HFF-Myc (cell line): ENCODE measurements around the gene MAP3K5.

Source experiments
- DNase-seq: peaks from one replicate; pipeline ENCODE4 v3.0.0-alpha.2; 2011; ENCODE audit warnings: low read depth; ENCODE audit errors: extremely low read depth
- H3K4me3 ChIP-seq: replicated peaks from 2 replicates; pipeline ENCODE4 v1.5.1; 2011; ENCODE audit warnings: low read depth, mild to moderate bottlenecking, control low read depth, low read length
- CTCF ChIP-seq: IDR thresholded peaks from 2 replicates; pipeline ENCODE4 v1.5.1; 2012; ENCODE audit warnings: mild to moderate bottlenecking, low read depth, low read length, control low read depth; ENCODE audit errors: missing control alignments

MAP3K5 gene

DNA sequence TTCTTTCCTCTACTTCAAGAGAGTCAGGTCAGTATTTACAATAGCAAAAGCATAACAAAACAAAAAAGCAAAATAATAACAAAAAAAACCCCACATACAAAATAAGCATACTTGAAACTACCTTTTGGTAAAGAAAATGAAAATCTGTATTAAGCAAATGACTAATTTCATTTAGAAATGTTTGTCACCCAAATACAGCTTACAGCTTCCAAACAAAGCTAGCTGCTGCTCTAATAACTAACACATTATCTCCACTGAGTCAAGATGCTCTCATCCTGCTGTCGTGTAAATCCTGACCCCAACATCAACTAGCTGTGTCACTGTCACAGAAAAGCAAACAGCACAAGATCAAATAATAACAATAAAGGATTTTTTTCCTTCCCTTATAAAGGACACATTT is 263.8 kb downstream of the MAP3K5 start:
- no peak overlapping the region for H3K4me3 ChIP-seq
- no peak for DNase-seq
- TF ChIP-seq CTCF, result no peak

DNA sequence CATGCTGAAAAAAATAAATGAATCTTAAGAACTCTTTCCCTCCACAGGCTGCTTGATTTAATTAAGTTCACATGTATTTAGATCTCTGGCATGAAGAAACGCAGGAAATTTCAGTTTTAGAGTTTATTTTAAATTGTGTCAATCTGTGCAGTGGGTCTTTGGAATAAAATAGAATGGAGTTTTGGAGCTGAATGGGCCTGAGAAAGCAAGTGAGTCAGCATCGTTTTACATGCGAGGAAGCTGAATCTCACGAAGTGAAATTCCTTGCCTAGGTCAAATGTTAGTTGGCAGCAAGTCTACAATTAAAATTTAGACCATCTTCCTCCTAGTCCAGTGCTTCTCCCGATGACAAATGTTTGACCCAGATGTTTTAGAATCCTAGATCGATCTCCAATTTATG is 264.4 kb downstream of the MAP3K5 start:
- no peak for DNase-seq
- TF ChIP-seq CTCF, result no peak
- H3K4me3 ChIP-seq, result no peak overlapping the region

DNA sequence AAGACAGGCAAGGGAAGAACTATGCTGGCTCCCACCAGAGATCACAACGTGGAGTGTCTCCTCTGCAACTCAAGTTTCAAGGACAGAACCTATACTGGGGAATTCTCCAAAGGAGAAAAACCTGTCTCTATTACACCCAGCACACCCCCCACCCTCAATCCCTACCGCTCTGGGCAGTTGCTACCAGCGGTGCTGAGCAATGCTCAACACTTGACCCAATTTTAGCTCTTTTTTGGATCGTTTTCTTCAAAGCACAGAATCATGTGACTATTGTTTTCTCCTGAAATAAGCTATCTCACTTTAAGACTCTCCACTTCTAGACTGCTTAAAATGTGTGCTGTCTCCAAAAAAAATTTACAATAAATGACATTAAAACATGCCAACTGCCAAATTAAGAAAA is 265.3 kb downstream of the MAP3K5 start:
- no peak overlapping the region for H3K4me3 ChIP-seq
- DNase-seq, result no peak
- TF ChIP-seq CTCF, result no peak

GRCh38 chr6:136526196-136526930 is 265.9 kb downstream of the MAP3K5 start:
- peak; percentile 22 for TF ChIP-seq CTCF
- DNase-seq, result no peak
- no peak overlapping the region for H3K4me3 ChIP-seq

DNA sequence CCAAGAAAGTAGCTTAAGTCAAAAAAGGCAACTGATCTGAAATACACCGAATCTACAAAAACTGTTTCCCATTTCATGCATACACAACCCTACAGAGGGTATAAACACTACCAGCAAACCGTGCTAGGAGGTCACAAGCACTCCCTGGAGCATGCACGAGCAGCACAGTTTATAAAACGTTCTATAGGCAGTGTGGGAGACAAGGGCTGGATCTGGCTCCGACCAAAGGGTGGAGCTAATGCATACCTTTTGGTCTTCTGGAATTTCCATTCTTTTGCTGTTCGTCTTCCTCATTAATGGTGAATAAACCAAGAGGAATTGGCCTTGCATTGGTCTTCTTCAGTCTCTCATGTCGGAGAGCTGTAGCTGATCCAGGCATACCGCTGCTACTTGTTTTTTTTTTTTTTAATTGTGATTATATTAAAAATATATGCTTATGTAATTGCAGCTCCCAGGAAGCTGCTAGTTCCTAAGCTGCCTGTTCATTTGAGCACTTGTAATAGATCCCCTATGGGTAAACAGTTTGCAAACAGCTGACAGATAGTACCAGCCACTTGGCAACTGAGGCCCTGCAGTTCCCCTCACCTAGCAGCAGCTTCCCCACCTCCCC is 266.6 kb downstream of the MAP3K5 start:
- no peak for TF ChIP-seq CTCF
- H3K4me3 ChIP-seq, result no peak overlapping the region
- DNase-seq, result no peak

DNA sequence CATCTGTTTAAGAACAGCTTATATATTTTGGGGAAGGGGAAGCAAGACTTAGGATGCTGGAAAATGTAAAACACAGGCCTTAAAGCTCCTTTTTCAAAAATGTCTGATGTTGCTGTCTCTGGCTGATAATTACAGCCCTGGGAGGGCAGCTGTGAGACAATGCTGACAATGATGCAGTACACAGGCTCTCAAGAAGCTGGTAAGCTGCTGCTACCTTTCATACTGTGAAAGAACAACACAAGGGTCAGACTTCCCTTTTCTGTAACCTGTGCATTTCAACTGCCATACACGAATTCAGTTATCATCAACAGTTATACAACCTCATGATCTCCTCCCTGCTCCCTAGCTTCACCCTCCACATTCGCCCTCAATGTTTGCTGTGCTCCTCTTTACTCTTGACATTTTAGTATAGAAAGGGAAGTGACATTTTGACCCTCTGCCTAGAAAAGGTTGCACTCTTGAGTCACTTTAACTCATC is 267.3 kb downstream of the MAP3K5 start:
- H3K4me3 ChIP-seq, result no peak overlapping the region
- TF ChIP-seq CTCF, result no peak
- no peak for DNase-seq
